OCI-M2 (cell line): ENCODE measurements around the gene NFKBIZ.
"Not testable (repeated sequence)": the region's sequence is repeated elsewhere in the genome, so short reads cannot be mapped to it uniquely, and the experiment has no call there.

Experiments used
- DNase-seq: peaks from one replicate; lab custom pipeline; 2025; ENCODE audit not compliant: unreplicated experiment; lab: John Stamatoyannopoulos, UW

Gene NFKBIZ

DNA sequence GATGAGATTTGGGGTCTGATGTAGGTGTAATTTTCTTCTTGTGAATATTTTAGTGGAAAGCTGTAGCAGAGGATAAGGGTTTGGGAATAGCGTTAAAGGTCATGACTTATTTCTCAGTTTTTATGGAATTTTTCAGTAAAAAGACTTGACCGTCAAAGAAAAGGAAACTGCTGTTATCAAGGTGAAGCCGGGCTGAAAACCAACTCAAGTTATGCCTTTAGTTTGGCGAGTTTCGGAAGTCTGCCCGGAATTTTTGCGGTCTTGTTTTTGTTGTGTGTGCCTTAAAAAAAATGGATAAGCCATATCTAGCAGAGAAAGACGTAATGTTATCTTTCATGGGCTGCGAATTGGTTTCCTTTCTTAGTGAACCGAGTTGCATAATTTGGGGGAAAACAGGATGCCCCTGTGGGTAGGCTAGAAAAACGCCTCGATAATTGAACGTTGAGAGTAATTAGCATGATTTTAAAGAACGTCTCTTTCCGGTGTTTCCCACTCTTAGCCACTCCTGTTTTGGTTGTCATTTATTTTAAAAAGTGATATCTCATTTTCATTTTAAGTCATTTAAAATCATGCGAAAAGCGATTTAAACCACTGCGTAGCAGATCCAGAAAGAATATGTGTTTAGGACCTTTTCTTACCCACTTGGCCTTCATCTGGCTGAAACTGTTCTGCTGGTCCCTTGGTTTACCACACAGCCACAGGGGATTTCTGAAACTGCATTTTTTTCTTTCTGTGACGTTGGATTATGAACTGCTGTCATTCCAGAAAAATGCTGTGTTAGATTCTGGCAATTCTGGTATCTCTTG lies 1.1 kb downstream of the NFKBIZ start:
- DNase-seq, result peak; percentile 12

DNA sequence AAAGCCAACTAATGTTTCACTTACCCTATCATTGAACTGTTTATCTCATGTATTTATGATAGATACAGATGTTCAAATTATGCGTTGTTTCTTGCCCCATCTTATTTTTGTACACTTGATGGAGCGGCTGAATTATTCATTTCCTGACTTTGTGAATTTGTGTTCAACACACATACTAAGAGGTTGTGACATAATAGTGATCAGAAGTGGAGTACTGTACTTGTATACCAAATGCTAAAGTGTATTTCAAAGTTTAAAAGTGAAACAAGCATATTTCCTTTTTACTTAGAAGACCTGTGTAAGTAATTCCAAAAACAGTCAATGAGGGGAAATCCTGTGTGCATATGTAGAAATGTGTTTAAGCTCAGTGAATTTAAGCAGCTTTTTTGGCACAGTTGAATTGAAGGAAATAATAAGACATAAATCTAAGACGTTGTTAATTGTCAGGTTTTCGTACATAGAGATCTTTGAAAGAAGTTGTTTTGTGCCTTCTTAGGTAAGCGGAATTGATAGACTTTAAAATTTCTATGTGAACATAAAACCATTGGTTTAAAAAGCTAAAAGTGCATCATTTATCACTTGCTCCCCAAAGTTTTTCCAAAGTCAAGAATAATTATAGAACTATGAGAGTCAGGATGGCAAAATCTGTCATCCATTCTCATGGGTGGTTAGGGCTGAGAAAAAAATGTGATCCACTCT lies 1.9 kb downstream of the NFKBIZ start:
- no peak for DNase-seq

DNA sequence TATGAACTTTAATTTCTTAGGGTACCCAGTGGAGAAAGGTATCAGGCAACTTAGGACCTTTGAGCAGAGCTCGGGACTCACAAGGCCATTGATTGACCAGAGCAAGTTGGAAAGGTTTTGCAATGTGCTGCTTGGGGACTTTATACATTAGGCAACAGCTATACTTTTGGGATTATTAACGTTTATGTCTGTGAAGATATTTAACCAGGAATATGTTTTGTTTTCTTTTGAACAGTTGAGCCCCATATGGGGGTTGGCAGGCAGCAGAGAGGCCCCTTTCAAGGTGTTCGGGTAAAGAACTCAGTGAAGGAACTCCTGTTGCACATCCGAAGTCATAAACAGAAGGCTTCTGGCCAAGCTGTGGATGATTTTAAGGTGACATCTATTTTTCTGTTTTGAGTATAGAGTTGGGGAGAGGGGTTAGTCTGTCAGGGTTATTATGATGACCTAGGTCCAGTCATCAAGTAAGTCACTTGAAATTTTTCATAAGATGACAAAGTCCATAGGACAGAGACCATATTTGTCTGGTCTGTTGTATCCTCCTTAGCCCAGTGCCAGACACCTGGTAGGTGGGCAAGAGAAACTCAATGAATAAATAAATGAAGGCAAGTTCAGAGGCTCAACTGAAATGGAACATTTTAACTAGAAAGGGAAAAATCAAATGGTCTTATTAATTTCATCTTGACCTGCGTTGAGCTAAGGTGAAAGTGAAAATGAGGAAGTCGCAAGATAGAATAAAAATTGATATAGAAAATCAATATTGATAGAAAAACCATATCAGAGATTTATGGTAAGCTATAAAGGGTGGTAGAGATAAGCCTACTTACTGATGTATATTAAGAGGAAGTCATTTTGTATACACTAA lies 2.8 kb downstream of the NFKBIZ start:
- DNase-seq, result no peak

DNA sequence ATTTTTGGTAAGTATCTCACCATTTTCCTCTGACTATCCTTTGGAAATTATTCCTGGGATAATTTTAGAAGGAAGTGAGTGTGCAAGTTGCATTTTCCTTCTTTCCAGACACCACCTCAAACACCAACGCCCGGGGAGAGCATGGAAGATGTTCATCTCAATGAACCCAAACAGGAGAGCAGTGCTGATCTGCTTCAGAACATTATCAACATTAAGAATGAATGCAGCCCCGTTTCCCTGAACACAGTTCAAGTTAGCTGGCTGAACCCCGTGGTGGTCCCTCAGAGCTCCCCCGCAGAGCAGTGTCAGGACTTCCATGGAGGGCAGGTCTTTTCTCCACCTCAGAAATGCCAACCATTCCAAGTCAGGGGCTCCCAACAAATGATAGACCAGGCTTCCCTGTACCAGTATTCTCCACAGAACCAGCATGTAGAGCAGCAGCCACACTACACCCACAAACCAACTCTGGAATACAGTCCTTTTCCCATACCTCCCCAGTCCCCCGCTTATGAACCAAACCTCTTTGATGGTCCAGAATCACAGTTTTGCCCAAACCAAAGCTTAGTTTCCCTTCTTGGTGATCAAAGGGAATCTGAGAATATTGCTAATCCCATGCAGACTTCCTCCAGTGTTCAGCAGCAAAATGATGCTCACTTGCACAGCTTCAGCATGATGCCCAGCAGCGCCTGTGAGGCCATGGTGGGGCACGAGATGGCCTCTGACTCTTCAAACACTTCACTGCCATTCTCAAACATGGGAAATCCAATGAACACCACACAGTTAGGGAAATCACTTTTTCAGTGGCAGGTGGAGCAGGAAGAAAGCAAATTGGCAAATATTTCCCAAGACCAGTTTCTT lies 3.9 kb downstream of the NFKBIZ start:
- DNase-seq, result no peak

DNA sequence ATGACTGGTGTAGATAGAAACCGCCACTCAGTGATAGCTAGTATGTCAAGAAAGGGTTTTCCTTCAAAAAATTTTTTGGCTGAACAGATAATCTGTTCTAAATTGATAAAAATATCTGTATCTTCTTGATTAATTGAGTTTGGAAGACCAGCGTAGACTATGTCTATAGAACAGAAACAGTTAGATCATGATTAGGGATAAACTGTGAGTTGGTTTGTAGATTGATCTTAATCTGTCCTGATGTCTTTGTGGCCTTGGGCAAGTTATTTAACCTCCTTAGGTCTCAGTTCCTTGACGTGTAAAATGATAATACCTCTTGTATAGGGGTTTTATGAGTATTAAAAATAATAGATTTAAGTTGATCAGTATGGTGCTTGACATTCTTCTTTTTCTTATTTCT lies 4.7 kb downstream of the NFKBIZ start:
- DNase-seq, result no peak

DNA sequence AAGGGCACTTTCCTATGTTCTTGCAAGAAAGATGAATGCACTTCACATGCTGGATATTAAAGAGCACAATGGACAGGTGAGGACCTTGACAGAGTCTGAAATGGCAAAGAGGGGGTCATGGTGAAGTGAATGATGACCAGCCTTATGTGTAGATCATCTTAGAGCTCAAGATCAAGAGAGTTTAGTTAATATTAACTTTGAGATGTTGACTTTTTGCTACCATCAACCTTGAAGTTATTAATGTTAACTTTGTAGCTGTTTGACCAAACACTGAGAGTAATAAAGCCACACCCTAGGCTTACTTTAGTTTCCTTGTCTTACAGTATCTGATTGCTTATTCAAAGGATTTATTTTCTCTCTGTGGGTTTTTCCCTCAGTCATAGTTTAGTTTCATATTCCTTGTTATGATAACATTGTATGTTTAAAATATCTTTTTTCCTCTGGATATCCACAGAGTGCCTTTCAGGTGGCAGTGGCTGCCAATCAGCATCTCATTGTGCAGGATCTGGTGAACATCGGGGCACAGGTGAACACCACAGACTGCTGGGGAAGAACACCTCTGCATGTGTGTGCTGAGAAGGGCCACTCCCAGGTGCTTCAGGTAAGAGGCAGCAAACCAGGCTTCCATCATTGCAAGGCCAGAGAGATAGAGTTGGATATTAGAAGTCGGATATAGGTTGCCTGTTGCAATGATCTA lies 5.4 kb downstream of the NFKBIZ start:
- no peak for DNase-seq

DNA sequence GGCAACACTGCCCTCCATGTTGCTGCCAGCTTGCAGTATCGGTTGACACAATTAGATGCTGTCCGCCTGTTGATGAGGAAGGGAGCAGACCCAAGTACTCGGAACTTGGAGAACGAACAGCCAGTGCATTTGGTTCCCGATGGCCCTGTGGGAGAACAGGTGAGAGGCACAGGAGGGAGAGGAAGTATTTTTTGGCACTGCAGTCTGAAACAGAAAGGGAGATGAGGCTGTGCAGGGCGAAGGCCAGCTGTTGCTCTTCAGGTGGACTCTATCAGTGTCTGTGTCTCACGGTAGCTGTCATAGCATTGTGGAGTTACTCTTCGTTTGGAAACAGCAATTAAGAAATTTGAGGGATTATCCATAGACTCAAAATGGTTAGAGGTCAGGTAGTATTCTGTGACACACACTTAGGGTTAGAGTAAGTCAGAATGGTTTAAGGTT lies 8.0 kb downstream of the NFKBIZ start:
- no peak for DNase-seq

DNA sequence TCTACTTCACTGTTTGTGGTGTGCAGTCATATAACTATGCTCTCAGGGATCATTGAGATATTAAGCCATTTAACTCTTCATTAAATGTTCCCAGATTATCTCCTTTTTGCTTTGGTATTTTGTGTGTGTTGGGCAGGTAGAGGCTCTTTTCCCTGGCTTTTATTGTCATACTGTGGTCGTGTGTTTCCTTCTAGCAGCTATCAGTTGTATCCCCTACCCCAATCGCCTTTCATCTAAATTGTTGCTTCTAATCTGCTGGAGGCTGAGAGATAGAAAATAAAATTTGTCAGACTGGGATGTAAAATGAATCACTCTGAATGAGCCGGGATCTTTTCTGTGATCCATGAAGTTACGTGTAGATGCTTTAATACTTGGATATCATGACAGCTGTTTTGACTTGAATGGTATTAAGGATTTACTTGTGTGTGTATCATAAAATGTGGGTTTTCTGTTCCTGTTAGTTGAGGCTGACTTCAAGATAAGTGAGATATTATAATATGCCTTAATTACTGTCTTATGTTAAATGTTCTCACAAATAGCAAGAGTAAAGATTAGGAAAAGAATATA lies 9.2 kb downstream of the NFKBIZ start:
- DNase-seq, result no peak

DNA sequence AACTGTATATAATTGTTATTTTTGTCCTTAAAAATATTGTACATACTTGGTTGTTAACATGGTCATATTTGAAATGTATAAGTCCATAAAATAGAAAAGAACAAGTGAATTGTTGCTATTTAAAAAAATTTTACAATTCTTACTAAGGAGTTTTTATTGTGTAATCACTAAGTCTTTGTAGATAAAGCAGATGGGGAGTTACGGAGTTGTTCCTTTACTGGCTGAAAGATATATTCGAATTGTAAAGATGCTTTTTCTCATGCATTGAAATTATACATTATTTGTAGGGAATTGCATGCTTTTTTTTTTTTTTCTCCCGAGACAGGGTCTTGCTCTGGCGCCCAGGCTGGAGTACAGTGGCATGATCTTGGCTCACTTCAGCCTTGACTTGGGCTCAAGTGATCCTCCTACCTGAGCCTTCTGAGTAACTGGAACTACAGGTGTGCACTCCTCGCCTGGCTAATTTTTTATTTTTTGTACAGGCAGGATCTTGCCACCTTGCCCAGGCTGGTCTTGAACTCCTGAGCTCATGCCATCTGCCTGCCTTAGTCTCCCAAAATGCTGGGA lies 10.7 kb downstream of the NFKBIZ start:
- DNase-seq, result no peak

DNA sequence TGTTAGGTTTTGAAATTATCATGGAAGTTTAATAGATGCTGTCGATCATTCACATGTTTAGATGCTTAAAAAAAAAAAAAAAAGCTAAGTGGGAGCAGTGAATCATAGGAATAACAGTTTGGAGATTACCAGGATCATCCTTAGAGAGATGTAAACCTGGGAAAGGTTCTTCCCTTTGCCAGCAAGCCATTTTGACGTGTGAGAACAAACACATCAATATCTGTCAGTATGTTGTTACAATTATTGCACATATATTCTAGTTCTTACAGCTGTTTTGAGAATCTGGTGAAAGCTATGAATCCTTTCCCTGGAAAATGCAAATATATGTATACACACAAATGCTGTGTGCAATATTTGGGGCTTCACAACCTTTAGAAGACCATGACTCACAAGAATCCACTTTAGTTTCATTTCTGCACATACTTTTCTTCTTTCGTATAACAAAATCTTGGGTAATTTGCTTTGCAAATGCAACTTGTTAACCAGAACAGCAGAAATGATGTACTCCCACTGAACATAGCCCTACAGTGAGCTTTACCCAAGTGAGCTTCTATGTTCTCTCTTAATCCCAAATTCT lies 12.0 kb downstream of the NFKBIZ start:
- no peak for DNase-seq

DNA sequence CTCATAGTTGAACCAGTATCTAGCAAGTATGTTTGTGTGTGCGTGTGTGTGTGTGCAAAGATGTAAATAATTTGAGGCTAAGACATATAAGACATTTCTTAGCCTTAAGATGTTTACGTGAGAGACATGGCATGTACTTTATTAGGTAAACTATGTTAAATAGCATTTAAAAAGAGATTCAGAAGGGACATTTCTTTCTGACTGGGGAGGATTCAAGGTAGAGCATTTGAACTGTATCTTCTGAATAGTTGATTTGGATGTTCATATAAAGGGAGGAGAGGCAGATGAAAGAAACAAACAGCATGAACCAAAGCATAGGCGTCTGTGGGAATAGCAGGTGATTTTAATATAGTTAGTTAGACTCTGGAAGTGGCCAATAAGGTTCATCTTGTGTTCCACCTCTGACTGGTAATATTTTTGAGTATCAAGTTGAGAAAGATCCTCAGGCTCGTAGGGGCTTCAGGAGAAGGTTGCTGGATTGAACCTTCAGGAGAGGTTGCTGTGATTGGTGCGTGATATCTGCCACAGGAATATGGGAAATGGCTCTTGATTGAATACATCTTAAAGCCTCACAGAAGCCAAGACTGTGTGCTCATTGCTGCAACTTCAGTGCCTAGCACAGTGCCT lies 12.6 kb downstream of the NFKBIZ start:
- DNase-seq, result no peak

DNA sequence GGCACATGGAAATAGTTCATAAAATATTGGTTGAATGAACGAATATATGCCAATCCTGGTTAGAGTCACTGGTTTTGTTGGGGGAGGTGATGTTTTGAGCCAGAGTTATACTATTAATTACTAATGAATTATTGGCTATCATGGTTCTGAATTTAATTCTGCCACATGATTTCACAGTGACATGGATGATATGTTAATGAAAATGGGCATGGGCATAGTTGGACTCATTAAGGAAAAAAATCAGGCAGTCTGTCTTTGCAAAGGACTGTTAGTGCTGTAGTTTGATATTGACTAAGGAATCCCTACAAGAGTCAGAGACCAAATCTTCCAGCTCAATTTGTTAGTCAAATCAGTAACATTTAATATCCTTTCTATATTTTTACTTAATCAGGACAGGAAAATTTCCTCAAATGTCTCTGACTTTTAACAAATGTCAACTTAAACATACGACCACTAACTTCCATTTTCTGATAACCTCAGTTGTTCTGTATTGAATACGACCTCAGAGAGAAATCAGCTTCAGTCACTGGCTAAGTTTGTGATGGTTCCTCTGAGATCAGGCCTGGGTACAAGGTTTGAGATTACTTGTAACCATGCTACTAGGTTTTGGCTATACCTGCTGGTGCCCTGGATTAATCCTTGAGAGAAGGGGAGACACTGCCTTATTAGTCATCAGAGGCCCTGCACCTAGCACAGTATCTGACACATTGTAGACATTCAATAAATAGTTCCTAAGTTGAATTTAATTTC lies 13.3 kb downstream of the NFKBIZ start:
- DNase-seq, result no peak

DNA sequence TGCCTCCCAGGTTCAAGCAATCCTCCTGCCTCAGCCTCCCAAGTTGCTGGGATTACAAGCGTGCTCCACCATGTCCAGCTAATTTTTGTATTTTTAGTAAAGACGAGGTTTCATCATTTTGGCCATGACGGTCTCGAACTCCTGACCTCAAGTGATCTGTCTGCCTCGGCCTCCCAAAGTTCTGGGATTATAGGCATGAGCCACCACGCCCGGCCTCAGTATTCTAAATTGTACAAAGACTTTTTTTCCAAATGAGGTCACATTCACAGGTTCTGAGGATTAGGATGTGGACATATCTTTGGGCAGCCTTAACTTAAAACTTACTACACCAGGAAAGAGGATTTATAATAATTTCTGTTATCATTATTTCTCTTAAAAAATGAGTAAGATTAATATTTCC lies 15.6 kb downstream of the NFKBIZ start:
- DNase-seq, result not testable (repeated sequence)

DNA sequence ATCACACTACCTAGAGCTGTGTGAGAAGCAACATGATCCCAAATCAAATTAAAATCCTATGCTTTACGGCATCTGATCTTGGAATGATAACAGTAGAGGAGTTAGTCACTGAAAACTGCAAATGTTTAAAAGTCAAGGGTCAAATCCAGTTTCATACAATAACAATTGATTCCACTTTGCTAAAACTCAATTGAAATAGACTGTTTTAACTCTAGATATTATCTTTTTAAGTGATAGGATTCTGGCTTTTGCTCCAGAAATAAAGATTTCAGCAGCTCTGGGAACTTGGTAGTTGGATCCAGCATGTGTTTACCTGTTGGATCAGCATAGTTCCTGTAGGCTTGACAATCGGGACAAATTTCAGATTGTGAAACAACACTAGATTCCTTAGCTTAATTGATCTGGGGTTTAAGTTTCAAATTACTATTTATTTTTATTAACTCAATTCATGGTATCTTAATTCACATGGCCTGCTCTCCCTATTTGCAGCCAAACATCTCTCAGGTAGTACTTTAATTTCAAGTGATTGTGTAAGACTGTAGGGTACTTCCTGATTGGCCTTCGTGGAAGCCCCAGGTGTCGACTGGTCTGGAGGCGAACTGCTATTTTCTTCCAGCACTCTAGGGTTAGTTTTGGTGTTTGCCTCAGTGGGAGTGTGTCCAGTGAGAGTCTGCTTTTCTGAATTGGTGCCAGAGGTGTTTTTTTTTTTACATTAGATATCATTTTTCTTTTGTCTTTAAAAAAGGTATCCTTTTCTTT lies 16.6 kb downstream of the NFKBIZ start:
- no peak for DNase-seq

DNA sequence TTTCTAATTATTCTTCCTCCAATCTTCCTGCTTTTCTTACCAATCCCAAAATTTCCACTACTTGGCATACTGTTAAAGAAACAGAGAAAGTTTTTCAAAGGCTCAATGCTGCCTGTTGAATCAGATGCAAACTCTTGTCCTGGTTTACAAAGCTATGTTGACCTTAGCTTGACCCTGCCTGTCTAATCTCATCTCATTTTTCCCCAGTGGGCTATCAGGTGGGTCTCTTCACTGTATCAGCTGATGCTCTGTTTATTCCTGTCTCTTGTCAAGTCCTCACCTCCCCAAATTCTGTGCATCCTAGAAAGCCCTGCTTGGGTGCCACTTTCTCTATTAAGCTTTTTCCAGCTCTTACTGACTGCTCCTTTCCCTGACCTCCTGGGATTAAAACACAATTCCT lies 18.2 kb downstream of the NFKBIZ start:
- DNase-seq, result no peak

DNA sequence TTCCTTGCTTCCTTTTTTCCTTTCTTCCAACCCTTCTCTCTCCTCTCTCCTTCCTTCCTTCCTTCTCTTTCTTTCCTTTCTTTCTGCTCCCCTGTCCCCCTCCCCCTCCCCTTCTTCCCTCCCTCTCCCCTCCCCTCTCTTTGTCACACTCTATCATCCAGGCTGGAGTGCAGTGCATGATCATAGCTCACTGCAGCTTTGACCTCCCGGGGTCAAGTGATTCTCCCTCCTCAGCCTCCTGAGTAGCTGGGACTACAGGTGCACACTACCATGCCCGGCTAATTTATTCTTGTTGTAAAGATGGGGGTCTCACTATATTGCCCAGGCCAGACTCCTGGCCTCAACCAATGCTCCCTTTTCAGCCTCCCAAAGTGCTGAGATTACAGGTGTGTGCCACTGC lies 18.7 kb downstream of the NFKBIZ start:
- no peak for DNase-seq
